IMR-90 (cell line): ENCODE data around the gene PODXL2. TPM values are rescaled to one million over a fixed set of nuclear protein-coding genes. Genes with fewer than 3 reads are reported as not detected.

Experiments
- ATAC-seq: fragments of 200-7000 bp; cut with Tn5 transposase; 2 replicates; pipeline ENCODE4 v1.9.1; 2020; ENCODE audit warnings: low read depth, mild to moderate bottlenecking, moderate library complexity
- BruUV-seq: library from RNA; stranded (reverse); fragments of 400-500 nt; replicated peaks from 2 replicates; lab custom pipeline; 2021; lab: Mats Ljungman, UMichigan
- CTCF ChIA-PET: fragments of 300-600 bp; formaldehyde crosslinking; extraction: SDS; loops from one replicate; lab custom pipeline; 2021; ENCODE audit warnings: antibody characterized with exemption; lab: Yijun Ruan, JAX
- POLR2A ChIA-PET: fragments of 300-600 bp; sonication (Branson Sonifier 250); formaldehyde crosslinking; loops from one replicate; lab custom pipeline; 2022; ENCODE audit warnings: antibody characterized with exemption; ENCODE audit not compliant: unreplicated experiment; lab: Charles Lee
- DNase-seq: peaks from one replicate; pipeline ENCODE4 v3.0.0; 2013
- H2AFZ ChIP-seq: replicated peaks from 2 replicates; pipeline ENCODE3; 2013; ENCODE audit warnings: low read length, mild to moderate bottlenecking; ENCODE audit not compliant: poor library complexity
- H2AK5ac ChIP-seq: 2 replicates; pipeline ENCODE4 v1.6.1; 2013; ENCODE audit warnings: low read depth, low read length, inconsistent platforms
- H2AK9ac ChIP-seq: replicated peaks from 2 replicates; pipeline ENCODE3; 2013; ENCODE audit warnings: mild to moderate bottlenecking, low read depth, low read length, moderate library complexity; ENCODE audit not compliant: poor library complexity
- H2BK120ac ChIP-seq: 2 replicates; pipeline ENCODE4 v1.6.1; 2013; ENCODE audit warnings: low read depth, low read length, inconsistent platforms
- H2BK15ac ChIP-seq: 3 replicates; pipeline ENCODE4 v1.6.1; 2013; ENCODE audit warnings: low read depth, low read length, inconsistent platforms
- H2BK20ac ChIP-seq: 2 replicates; pipeline ENCODE4 v1.6.1; 2013; ENCODE audit warnings: low read depth, mild to moderate bottlenecking, inconsistent platforms, low read length, moderate library complexity
- H2BK5ac ChIP-seq: 2 replicates; pipeline ENCODE4 v1.6.1; 2013; ENCODE audit warnings: mild to moderate bottlenecking, low read depth, low read length, inconsistent platforms; ENCODE audit not compliant: poor library complexity, severe bottlenecking
- H3K14ac ChIP-seq: replicated peaks from 2 replicates; pipeline ENCODE4 v1.6.1; 2013; ENCODE audit warnings: low read depth, low read length, inconsistent platforms
- H3K18ac ChIP-seq: 2 replicates; pipeline ENCODE4 v1.6.1; 2013; ENCODE audit warnings: low read depth, low read length, control low read depth
- H3K23ac ChIP-seq: 2 replicates; pipeline ENCODE4 v1.6.1; 2013; ENCODE audit warnings: low read depth, low read length, inconsistent platforms
- H3K27ac ChIP-seq: 2 replicates; pipeline ENCODE4 v1.5.1; 2013; ENCODE audit warnings: mild to moderate bottlenecking, control low read depth, low read length; ENCODE audit not compliant: insufficient read depth
- H3K27me3 ChIP-seq: 2 replicates; pipeline ENCODE4 v1.6.1; 2013; ENCODE audit warnings: low read length; ENCODE audit not compliant: control insufficient read depth, insufficient read depth
- H3K36me3 ChIP-seq: 2 replicates; pipeline ENCODE4 v1.6.1; 2013; ENCODE audit warnings: low read length, mixed read lengths; ENCODE audit not compliant: control insufficient read depth, insufficient read depth
- H3K4ac ChIP-seq: 2 replicates; pipeline ENCODE4 v1.6.1; 2013; ENCODE audit warnings: low read depth, low read length, inconsistent platforms
- H3K4me1 ChIP-seq: 2 replicates; pipeline ENCODE4 v1.6.1; 2013; ENCODE audit warnings: low read length, mixed read lengths; ENCODE audit not compliant: control insufficient read depth, insufficient read depth
- H3K4me2 ChIP-seq: 2 replicates; pipeline ENCODE4 v1.6.1; 2013; ENCODE audit warnings: low read depth, mild to moderate bottlenecking, control low read depth, low read length, moderate library complexity
- H3K4me3 ChIP-seq: 2 replicates; pipeline ENCODE4 v1.5.1; 2013; ENCODE audit warnings: low read depth, mild to moderate bottlenecking, control low read depth, low read length, moderate library complexity; ENCODE audit not compliant: insufficient read depth
- H3K56ac ChIP-seq: 2 replicates; pipeline ENCODE4 v1.6.1; 2013; ENCODE audit warnings: low read length, inconsistent platforms; ENCODE audit not compliant: insufficient read depth; ENCODE audit errors: extremely low read depth
- H3K79me1 ChIP-seq, 2 experiments: 2 replicates each; pipeline ENCODE4 v1.6.1; 2013; ENCODE audit warnings: low read length in 2 of 2, inconsistent platforms in 1 of 2, low read depth in 1 of 2
- H3K9ac ChIP-seq: 2 replicates; pipeline ENCODE4 v1.6.1; 2013; ENCODE audit warnings: low read depth, low read length, control low read depth
- H3K9me1 ChIP-seq: 2 replicates; pipeline ENCODE4 v1.6.1; 2013; ENCODE audit warnings: low read length, inconsistent platforms; ENCODE audit not compliant: insufficient read depth
- H3K9me3 ChIP-seq: 2 replicates; pipeline ENCODE4 v1.6.1; 2013; ENCODE audit warnings: low read length; ENCODE audit not compliant: control insufficient read depth, insufficient read depth
- H4K20me1 ChIP-seq: 2 replicates; pipeline ENCODE4 v1.6.1; 2013; ENCODE audit warnings: low read length, inconsistent platforms; ENCODE audit not compliant: insufficient read depth
- H4K5ac ChIP-seq: 2 replicates; pipeline ENCODE4 v1.6.1; 2013; ENCODE audit warnings: mild to moderate bottlenecking, low read depth, low read length, control low read depth
- H4K8ac ChIP-seq, 2 experiments: 2 replicates each; pipeline ENCODE4 v1.6.1; 2013; ENCODE audit warnings: low read depth in 2 of 2, low read length in 2 of 2, control low read depth in 1 of 2, inconsistent platforms in 1 of 2
- H4K91ac ChIP-seq: 2 replicates; pipeline ENCODE4 v1.6.1; 2013; ENCODE audit warnings: low read depth, low read length, inconsistent platforms; ENCODE audit not compliant: insufficient read depth
- BHLHE40 ChIP-seq: fragments of 150-350 bp; IDR thresholded peaks from 2 replicates; pipeline ENCODE4 v1.6.1; 2016; ENCODE audit warnings: mild to moderate bottlenecking, low read depth, low read length
- CEBPB ChIP-seq: IDR thresholded peaks from 2 replicates; pipeline ENCODE4 v1.6.1; 2012; ENCODE audit warnings: low read depth, low read length, improper control_type of control experiment
- CHD1 ChIP-seq: IDR thresholded peaks from 2 replicates; pipeline ENCODE4 v1.6.1; 2012; ENCODE audit warnings: low read depth, low read length, improper control_type of control experiment
- FOS ChIP-seq: fragments of 150-350 bp; IDR thresholded peaks from 2 replicates; pipeline ENCODE4 v1.6.1; 2016; ENCODE audit warnings: low read depth, low read length
- MAFK ChIP-seq: IDR thresholded peaks from 2 replicates; pipeline ENCODE4 v1.6.1; 2012; ENCODE audit warnings: low read depth, low read length, improper control_type of control experiment
- MAZ ChIP-seq: IDR thresholded peaks from 2 replicates; pipeline ENCODE4 v1.6.1; 2012; ENCODE audit warnings: low read depth, mild to moderate bottlenecking, low read length, improper control_type of control experiment, moderate library complexity, borderline replicate concordance
- MXI1 ChIP-seq: IDR thresholded peaks from 2 replicates; pipeline ENCODE4 v1.6.1; 2012; ENCODE audit warnings: low read depth, mild to moderate bottlenecking, low read length, moderate library complexity, borderline replicate concordance
- NFE2L2 ChIP-seq: fragments of 150-350 bp; IDR thresholded peaks from 2 replicates; pipeline ENCODE4 v1.6.1; 2016; ENCODE audit warnings: low read depth, mild to moderate bottlenecking, low read length
- POLR2A ChIP-seq: IDR thresholded peaks from 2 replicates; pipeline ENCODE4 v1.6.1; 2012; ENCODE audit warnings: mild to moderate bottlenecking, low read depth, low read length
- RAD21 ChIP-seq: IDR thresholded peaks from 2 replicates; pipeline ENCODE4 v1.6.1; 2012; ENCODE audit warnings: low read length, improper control_type of control experiment
- RCOR1 ChIP-seq: IDR thresholded peaks from 2 replicates; pipeline ENCODE4 v1.6.1; 2012; ENCODE audit warnings: mild to moderate bottlenecking, low read length, improper control_type of control experiment; ENCODE audit not compliant: insufficient replicate concordance
- RFX5 ChIP-seq: IDR thresholded peaks from 2 replicates; pipeline ENCODE4 v1.8.0; 2012; ENCODE audit warnings: low read depth, mild to moderate bottlenecking, low read length, moderate library complexity
- SMC3 ChIP-seq: fragments of 150-350 bp; IDR thresholded peaks from 2 replicates; pipeline ENCODE4 v1.6.1; 2016; ENCODE audit warnings: low read depth, mild to moderate bottlenecking, antibody characterized with exemption, low read length, moderate library complexity
- WGBS, 2 experiments: methylation state at CpG; one replicate each; pipeline versions ENCODE4 v1.1.5 to v1.1.7; 2013; ENCODE audit warnings: missing lambda C conversion rate in 2 of 2; ENCODE audit not compliant: insufficient read length in 1 of 2; ENCODE audit errors: extremely low coverage in 2 of 2; 5-methylcytosine and 5-hydroxymethylcytosine counted together
- dilution Hi-C: fragments of 300-500 bp; cut with HindIII; formaldehyde crosslinking; loops from one replicate; pipeline ENCODE4 v1.14.3; 2018; ENCODE audit warnings: low sequenced_read_pairs; ENCODE audit not compliant: unreplicated experiment
- in situ Hi-C: fragments of 300-500 bp; cut with MboI; formaldehyde crosslinking; loops from 3 replicates; pipeline ENCODE4 v1.14.3; 2019; ENCODE audit warnings: low sequenced_read_pairs, inconsistent platforms, mixed read lengths
- intact Hi-C: fragments of 100-400 bp; cut with micrococcal nuclease; formaldehyde crosslinking; loops from 2 replicates; pipeline ENCODE4 v1.10.0; 2022
- polyA plus RNA-seq, 3 experiments: library from polyadenylated mRNA; depleted of rRNA; stranded (reverse); fragments of >200 nt; gene quantifications; 2 replicates each; pipeline ENCODE4 v1.2.3, GENCODE V29; 2012; ENCODE audit warnings: low replicate concordance in 1 of 3
- total RNA-seq: library from RNA; depleted of rRNA; stranded (reverse); fragments of >200 nt; gene quantifications from 2 replicates; pipeline ENCODE4 v1.2.3, GENCODE V29; 2012
- TF ChIP-seq, protein P1 (sequence below): fragments of 150-350 bp; IDR thresholded peaks from 2 replicates; pipeline ENCODE4 v1.6.1; 2016; ENCODE audit warnings: low read depth, mild to moderate bottlenecking, low read length, moderate library complexity, borderline replicate concordance
- TF ChIP-seq, protein P2 (sequence below): fragments of 150-350 bp; IDR thresholded peaks from 2 replicates; pipeline ENCODE4 v1.6.1; 2017; ENCODE audit warnings: mild to moderate bottlenecking, antibody characterized with exemption, low read length, low read depth
- TF ChIP-seq, protein P3 (sequence below): conservative IDR thresholded peaks from 2 replicates; pipeline ENCODE4 v1.5.1; 2012; ENCODE audit warnings: mild to moderate bottlenecking, low read depth, low read length, improper control_type of control experiment

The PODXL2 gene
- total and polyA plus RNA-seq, 2 of the 4 experiments (the other 2 are of a cell fraction), result 1.6 to 5.4 TPM

DNA sequence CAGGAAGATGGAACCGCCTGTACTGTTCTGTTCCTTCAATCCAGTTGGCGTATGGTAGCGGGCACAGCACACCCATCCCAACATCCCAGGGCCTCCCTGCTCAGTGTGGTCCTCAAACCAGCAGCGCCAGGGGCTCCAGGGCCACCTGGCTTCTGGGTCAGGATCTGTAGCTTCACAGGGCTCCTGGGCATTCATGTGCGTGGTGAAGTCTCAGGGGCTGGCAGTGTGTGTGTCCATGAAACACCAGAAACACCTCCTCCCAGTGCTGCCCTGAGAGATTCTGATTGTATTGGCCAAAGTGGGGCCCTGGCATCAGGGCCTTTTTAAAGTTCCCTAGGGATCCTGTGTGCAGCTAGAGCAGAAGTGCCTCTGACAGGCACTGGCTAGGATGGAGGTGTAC, 85.9 kb downstream of the PODXL2 start:
- H4K5ac ChIP-seq, result no peak overlapping the region
- peaks cover 16% of the 10 kb centered on the region for H3K36me3 ChIP-seq
- H2AK9ac ChIP-seq, result no peak overlapping the region
- no peak overlapping the region for H2BK15ac ChIP-seq
- H3K4ac ChIP-seq, result no peak overlapping the region
- no peak overlapping the region for H3K56ac ChIP-seq
- no peak overlapping the region for H3K23ac ChIP-seq
- H3K9me3 ChIP-seq, result no peaks in the 10 kb centered on the region
- no peak overlapping the region for H2BK20ac ChIP-seq
- H2BK5ac ChIP-seq, result no peak overlapping the region
- no peak overlapping the region for H3K4me3 ChIP-seq
- no CpG with 5 or more reads among the region's 5 CpGs for WGBS, 2 experiments
- no peak overlapping the region for H4K91ac ChIP-seq
- ChIA-PET CTCF (no interaction called here), POLR2A (no interaction called here)
- H3K27me3 ChIP-seq, result no peaks in the 10 kb centered on the region
- in situ Hi-C loops, result no loop called here
- intact Hi-C loops, result no loop called here
- no peak for DNase-seq
- H3K14ac ChIP-seq, result no peak overlapping the region
- no TSS peak for BruUV-seq
- no peaks in the 10 kb centered on the region for H4K20me1 ChIP-seq
- no peak overlapping the region for H2AK5ac ChIP-seq
- H3K9me1 ChIP-seq, result peaks cover 11% of the 10 kb centered on the region
- TF ChIP-seq RFX5, result no peak
- TF ChIP-seq, protein P1, sequence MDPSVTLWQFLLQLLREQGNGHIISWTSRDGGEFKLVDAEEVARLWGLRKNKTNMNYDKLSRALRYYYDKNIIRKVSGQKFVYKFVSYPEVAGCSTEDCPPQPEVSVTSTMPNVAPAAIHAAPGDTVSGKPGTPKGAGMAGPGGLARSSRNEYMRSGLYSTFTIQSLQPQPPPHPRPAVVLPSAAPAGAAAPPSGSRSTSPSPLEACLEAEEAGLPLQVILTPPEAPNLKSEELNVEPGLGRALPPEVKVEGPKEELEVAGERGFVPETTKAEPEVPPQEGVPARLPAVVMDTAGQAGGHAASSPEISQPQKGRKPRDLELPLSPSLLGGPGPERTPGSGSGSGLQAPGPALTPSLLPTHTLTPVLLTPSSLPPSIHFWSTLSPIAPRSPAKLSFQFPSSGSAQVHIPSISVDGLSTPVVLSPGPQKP, result no peak
- no peak for TF ChIP-seq RAD21
- TF ChIP-seq, protein P2, sequence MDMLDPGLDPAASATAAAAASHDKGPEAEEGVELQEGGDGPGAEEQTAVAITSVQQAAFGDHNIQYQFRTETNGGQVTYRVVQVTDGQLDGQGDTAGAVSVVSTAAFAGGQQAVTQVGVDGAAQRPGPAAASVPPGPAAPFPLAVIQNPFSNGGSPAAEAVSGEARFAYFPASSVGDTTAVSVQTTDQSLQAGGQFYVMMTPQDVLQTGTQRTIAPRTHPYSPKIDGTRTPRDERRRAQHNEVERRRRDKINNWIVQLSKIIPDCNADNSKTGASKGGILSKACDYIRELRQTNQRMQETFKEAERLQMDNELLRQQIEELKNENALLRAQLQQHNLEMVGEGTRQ, result no peak
- TF ChIP-seq BHLHE40, result no peak
- TF ChIP-seq NFE2L2, result no peak
- no peak for TF ChIP-seq POLR2A
- no peak for TF ChIP-seq MAFK
- TF ChIP-seq FOS, result no peak
- TF ChIP-seq RCOR1, result no peak
- no peak for TF ChIP-seq CEBPB
- TF ChIP-seq, protein P3, sequence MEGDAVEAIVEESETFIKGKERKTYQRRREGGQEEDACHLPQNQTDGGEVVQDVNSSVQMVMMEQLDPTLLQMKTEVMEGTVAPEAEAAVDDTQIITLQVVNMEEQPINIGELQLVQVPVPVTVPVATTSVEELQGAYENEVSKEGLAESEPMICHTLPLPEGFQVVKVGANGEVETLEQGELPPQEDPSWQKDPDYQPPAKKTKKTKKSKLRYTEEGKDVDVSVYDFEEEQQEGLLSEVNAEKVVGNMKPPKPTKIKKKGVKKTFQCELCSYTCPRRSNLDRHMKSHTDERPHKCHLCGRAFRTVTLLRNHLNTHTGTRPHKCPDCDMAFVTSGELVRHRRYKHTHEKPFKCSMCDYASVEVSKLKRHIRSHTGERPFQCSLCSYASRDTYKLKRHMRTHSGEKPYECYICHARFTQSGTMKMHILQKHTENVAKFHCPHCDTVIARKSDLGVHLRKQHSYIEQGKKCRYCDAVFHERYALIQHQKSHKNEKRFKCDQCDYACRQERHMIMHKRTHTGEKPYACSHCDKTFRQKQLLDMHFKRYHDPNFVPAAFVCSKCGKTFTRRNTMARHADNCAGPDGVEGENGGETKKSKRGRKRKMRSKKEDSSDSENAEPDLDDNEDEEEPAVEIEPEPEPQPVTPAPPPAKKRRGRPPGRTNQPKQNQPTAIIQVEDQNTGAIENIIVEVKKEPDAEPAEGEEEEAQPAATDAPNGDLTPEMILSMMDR, result no peak
- no peak for TF ChIP-seq MXI1
- TF ChIP-seq CHD1, result no peak
- TF ChIP-seq SMC3, result no peak
- TF ChIP-seq MAZ, result no peak
- peaks cover 2% of the 10 kb centered on the region; the same call in 1 of the 2 replicates for H3K4me1 ChIP-seq
- no peak overlapping the region for H2BK120ac ChIP-seq
- no peak overlapping the region for H3K4me2 ChIP-seq
- dilution Hi-C loops, result no loop called here
- peaks cover 5 to 50% of the 10 kb centered on the region in 2 experiments; a peak in 3 of 4 replicates for H3K79me1 ChIP-seq
- no peak overlapping the region for H4K8ac ChIP-seq
- H2AFZ ChIP-seq, result no peak overlapping the region
- no peak overlapping the region for H3K27ac ChIP-seq
- no peak for ATAC-seq
- no peak overlapping the region for H3K18ac ChIP-seq
- H3K9ac ChIP-seq, result no peak overlapping the region
